HEK293 (cell line): ENCODE measurements around the gene IDH3A.

ENCODE experiments used
- CTCF ChIP-seq: fragments of 450-650 bp; formaldehyde crosslinking; IDR thresholded peaks from 2 replicates; pipeline ENCODE4 v1.5.1; 2016; ENCODE audit warnings: missing biosample characterization, missing genetic modification characterization
- KLF16 ChIP-seq: fragments of 450-650 bp; formaldehyde crosslinking; IDR thresholded peaks from 2 replicates; pipeline ENCODE4 v1.5.1; 2017; ENCODE audit warnings: missing biosample characterization, missing genetic modification characterization
- MYNN ChIP-seq: fragments of 450-650 bp; formaldehyde crosslinking; IDR thresholded peaks from 2 replicates; pipeline ENCODE4 v1.5.1; 2016; ENCODE audit warnings: missing biosample characterization, missing genetic modification characterization, borderline replicate concordance
- MZF1 ChIP-seq: fragments of 450-650 bp; formaldehyde crosslinking; IDR thresholded peaks from 2 replicates; pipeline ENCODE4 v1.5.1; 2017; ENCODE audit warnings: missing biosample characterization, missing genetic modification characterization, borderline replicate concordance
- REST ChIP-seq: fragments of 450-650 bp; formaldehyde crosslinking; IDR thresholded peaks from 2 replicates; pipeline ENCODE4 v1.5.1; 2016; ENCODE audit warnings: missing biosample characterization, missing genetic modification characterization
- WT1 ChIP-seq: fragments of 450-650 bp; formaldehyde crosslinking; IDR thresholded peaks from 2 replicates; pipeline ENCODE4 v1.5.1; 2016; ENCODE audit warnings: missing biosample characterization, missing genetic modification characterization
- YY1 ChIP-seq: fragments of 450-650 bp; formaldehyde crosslinking; IDR thresholded peaks from 2 replicates; pipeline ENCODE4 v1.5.1; 2018; ENCODE audit warnings: missing biosample characterization, missing genetic modification characterization
- ZNF2 ChIP-seq: fragments of 450-650 bp; formaldehyde crosslinking; IDR thresholded peaks from 2 replicates; pipeline ENCODE4 v1.5.1; 2016; ENCODE audit warnings: missing biosample characterization, missing genetic modification characterization
- ZNF473 ChIP-seq: fragments of 450-650 bp; formaldehyde crosslinking; IDR thresholded peaks from 2 replicates; pipeline ENCODE4 v1.5.1; 2017; ENCODE audit warnings: missing biosample characterization, missing genetic modification characterization
- ZNF555 ChIP-seq: fragments of 450-650 bp; formaldehyde crosslinking; conservative IDR thresholded peaks from 2 replicates; pipeline ENCODE4 v1.5.1; 2017; ENCODE audit warnings: missing biosample characterization, mild to moderate bottlenecking, missing genetic modification characterization, inconsistent platforms
- ZNF830 ChIP-seq: fragments of 450-650 bp; IDR thresholded peaks from 2 replicates; pipeline ENCODE4 v1.5.0; 2018; ENCODE audit warnings: missing biosample characterization, missing genetic modification characterization, low read depth, mild to moderate bottlenecking, moderate library complexity
- ZXDB ChIP-seq: fragments of 450-650 bp; formaldehyde crosslinking; IDR thresholded peaks from 2 replicates; pipeline ENCODE4 v1.5.1; 2016; ENCODE audit warnings: missing biosample characterization, missing genetic modification characterization
- TF ChIP-seq, protein P1 (sequence below): fragments of 450-650 bp; formaldehyde crosslinking; IDR thresholded peaks from 2 replicates; pipeline ENCODE4 v1.5.1; 2017; ENCODE audit warnings: missing biosample characterization, mild to moderate bottlenecking, missing genetic modification characterization, moderate library complexity

DNA sequence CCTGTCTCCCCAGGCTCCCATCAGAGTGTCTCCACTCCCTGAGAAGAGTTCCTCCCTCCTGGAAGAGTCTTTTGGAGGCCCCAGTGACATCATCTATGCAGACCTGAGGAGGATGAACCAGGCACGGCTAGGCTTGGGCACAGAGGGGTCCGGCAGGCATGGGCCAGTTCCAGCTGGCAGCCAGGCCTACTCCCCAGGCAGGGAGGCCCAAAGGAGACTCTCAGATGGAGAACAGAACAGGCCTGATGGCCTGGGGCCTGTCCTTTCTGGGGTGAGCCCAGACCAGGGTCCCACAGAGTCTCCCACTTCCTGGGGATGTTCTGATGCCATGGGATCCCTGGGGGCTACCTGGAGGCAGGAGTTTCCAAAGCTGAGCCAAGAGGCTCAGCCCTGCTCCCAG is 48.3 kb upstream of the IDH3A start:
- TF ChIP-seq KLF16: no peak
- TF ChIP-seq CTCF (tag by site-specific recombination): no peak
- no peak for TF ChIP-seq ZXDB
- no peak for TF ChIP-seq WT1
- TF ChIP-seq, protein P1, sequence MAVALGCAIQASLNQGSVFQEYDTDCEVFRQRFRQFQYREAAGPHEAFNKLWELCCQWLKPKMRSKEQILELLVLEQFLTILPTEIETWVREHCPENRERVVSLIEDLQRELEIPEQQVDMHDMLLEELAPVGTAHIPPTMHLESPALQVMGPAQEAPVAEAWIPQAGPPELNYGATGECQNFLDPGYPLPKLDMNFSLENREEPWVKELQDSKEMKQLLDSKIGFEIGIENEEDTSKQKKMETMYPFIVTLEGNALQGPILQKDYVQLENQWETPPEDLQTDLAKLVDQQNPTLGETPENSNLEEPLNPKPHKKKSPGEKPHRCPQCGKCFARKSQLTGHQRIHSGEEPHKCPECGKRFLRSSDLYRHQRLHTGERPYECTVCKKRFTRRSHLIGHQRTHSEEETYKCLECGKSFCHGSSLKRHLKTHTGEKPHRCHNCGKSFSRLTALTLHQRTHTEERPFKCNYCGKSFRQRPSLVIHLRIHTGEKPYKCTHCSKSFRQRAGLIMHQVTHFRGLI (tag by site-specific recombination): no peak
- no peak for TF ChIP-seq MYNN
- no peak for TF ChIP-seq ZNF555
- no peak for TF ChIP-seq MZF1 (tag by site-specific recombination)
- TF ChIP-seq ZNF2 (tag by site-specific recombination): no peak
- TF ChIP-seq YY1 (tag by site-specific recombination): no peak
- no peak for TF ChIP-seq ZNF830
- TF ChIP-seq REST: no peak
- TF ChIP-seq ZNF473: no peak
